ENCODE data around the gene KRT12. TPM values are rescaled to one million over a fixed set of nuclear protein-coding genes. Genes with fewer than 3 reads are reported as not detected.

Gene KRT12
- not detected in 2 replicates for total RNA-seq

GRCh38 chr17:40866838-40867237 is at the start of gene KRT12:
Gene KRT12, minus strand, starts transcription at chr17:40867223. Its CDS starts 37 bp downstream, at chr17:40867186.

GRCh38 chr17:40884708-40885512 is 17.9 kb upstream of the KRT12 start, which contains the start of gene KRT20:
Gene KRT20, minus strand, starts transcription at chr17:40885242. Its CDS starts 57 bp downstream, at chr17:40885185.

GRCh38 chr17:40822132-40822812 is 44.8 kb downstream of the KRT12 start, which contains the start of gene KRT10:
Gene KRT10, minus strand, starts transcription at chr17:40822614. Its CDS starts 29 bp downstream, at chr17:40822585.

Other genes with a start within 250 kb of the KRT12 start
- 89.4 and 93.0 TPM in 2 replicates for gene SMARCE1, start 219.4 kb downstream of the KRT12 start, total RNA-seq
- under 0.01 TPM in 1 of 2 replicates, not detected in the other for gene KRT222, start 202.0 kb downstream of the KRT12 start, total RNA-seq
- gene KRT24, start 163.5 kb downstream of the KRT12 start, total RNA-seq, result not detected in 2 replicates
- gene KRT25, start 111.9 kb downstream of the KRT12 start, total RNA-seq, result not detected in 2 replicates
- not detected in 2 replicates for gene KRT26, start 95.0 kb downstream of the KRT12 start, total RNA-seq
- gene KRT27, start 84.7 kb downstream of the KRT12 start, total RNA-seq, result not detected in 2 replicates
- not detected in 2 replicates for gene KRT28, start 67.3 kb downstream of the KRT12 start, total RNA-seq
- 2.2 and 4.3 TPM in 2 replicates for gene KRT10, start 44.6 kb downstream of the KRT12 start, total RNA-seq
- not detected in 2 replicates for gene KRT20, start 18.0 kb upstream of the KRT12 start, total RNA-seq
- gene KRT23, start 70.4 kb upstream of the KRT12 start, total RNA-seq, result 0.16 and 1.1 TPM in 2 replicates
- 0.16 and 0.17 TPM in 2 replicates for gene KRT39, start 99.7 kb upstream of the KRT12 start, total RNA-seq
- gene KRT40, start 117.1 kb upstream of the KRT12 start, total RNA-seq, result not detected in 2 replicates
- not detected in 2 replicates for gene KRTAP3-3, start 126.9 kb upstream of the KRT12 start, total RNA-seq
- gene KRTAP3-2, start 132.7 kb upstream of the KRT12 start, total RNA-seq, result not detected in 2 replicates
- not detected in 2 replicates for gene KRTAP3-1, start 141.9 kb upstream of the KRT12 start, total RNA-seq
- gene KRTAP1-5, start 160.0 kb upstream of the KRT12 start, total RNA-seq, result not detected in 2 replicates
- not detected in 2 replicates for gene KRTAP1-4, start 163.0 kb upstream of the KRT12 start, total RNA-seq
- not detected in 2 replicates for gene KRTAP1-3, start 167.7 kb upstream of the KRT12 start, total RNA-seq
- gene KRTAP1-1, start 174.2 kb upstream of the KRT12 start, total RNA-seq, result not detected in 2 replicates
- gene KRTAP2-1, start 180.1 kb upstream of the KRT12 start, total RNA-seq, result not detected in 2 replicates
- gene KRTAP2-2, start 188.0 kb upstream of the KRT12 start, total RNA-seq, result not detected in 2 replicates
- gene KRTAP2-3, start 192.9 kb upstream of the KRT12 start, total RNA-seq, result not detected in 2 replicates
- gene KRTAP2-4, start 198.7 kb upstream of the KRT12 start, total RNA-seq, result not detected in 2 replicates
- gene KRTAP4-7, start 216.9 kb upstream of the KRT12 start, total RNA-seq, result not detected in 2 replicates
- not detected in 2 replicates for gene KRTAP4-8, start 230.9 kb upstream of the KRT12 start, total RNA-seq
- not detected in 2 replicates for gene KRTAP4-16, start 235.0 kb upstream of the KRT12 start, total RNA-seq
- not detected in 2 replicates for gene KRTAP4-9, start 238.2 kb upstream of the KRT12 start, total RNA-seq